IMR-90 (cell line): ENCODE data around the gene ZNF329.

ENCODE experiments used
- BHLHE40 ChIP-seq: fragments of 150-350 bp; IDR thresholded peaks from 2 replicates; pipeline ENCODE4 v1.6.1; 2016; ENCODE audit warnings: mild to moderate bottlenecking, low read depth, low read length
- CEBPB ChIP-seq: IDR thresholded peaks from 2 replicates; pipeline ENCODE4 v1.6.1; 2012; ENCODE audit warnings: low read depth, low read length, improper control_type of control experiment
- MAZ ChIP-seq: IDR thresholded peaks from 2 replicates; pipeline ENCODE4 v1.6.1; 2012; ENCODE audit warnings: low read depth, mild to moderate bottlenecking, low read length, improper control_type of control experiment, moderate library complexity, borderline replicate concordance
- MXI1 ChIP-seq: IDR thresholded peaks from 2 replicates; pipeline ENCODE4 v1.6.1; 2012; ENCODE audit warnings: low read depth, mild to moderate bottlenecking, low read length, moderate library complexity, borderline replicate concordance
- NFE2L2 ChIP-seq: fragments of 150-350 bp; IDR thresholded peaks from 2 replicates; pipeline ENCODE4 v1.6.1; 2016; ENCODE audit warnings: low read depth, mild to moderate bottlenecking, low read length
- POLR2A ChIP-seq: IDR thresholded peaks from 2 replicates; pipeline ENCODE4 v1.6.1; 2012; ENCODE audit warnings: mild to moderate bottlenecking, low read depth, low read length
- RAD21 ChIP-seq: IDR thresholded peaks from 2 replicates; pipeline ENCODE4 v1.6.1; 2012; ENCODE audit warnings: low read length, improper control_type of control experiment
- TF ChIP-seq, protein P1 (sequence below): conservative IDR thresholded peaks from 2 replicates; pipeline ENCODE4 v1.5.1; 2012; ENCODE audit warnings: mild to moderate bottlenecking, low read depth, low read length, improper control_type of control experiment
- TF ChIP-seq, protein P2 (sequence below): fragments of 150-350 bp; IDR thresholded peaks from 2 replicates; pipeline ENCODE4 v1.6.1; 2016; ENCODE audit warnings: low read depth, mild to moderate bottlenecking, low read length, moderate library complexity, borderline replicate concordance
- TF ChIP-seq, protein P3 (sequence below): fragments of 150-350 bp; IDR thresholded peaks from 2 replicates; pipeline ENCODE4 v1.6.1; 2017; ENCODE audit warnings: mild to moderate bottlenecking, antibody characterized with exemption, low read length, low read depth

DNA sequence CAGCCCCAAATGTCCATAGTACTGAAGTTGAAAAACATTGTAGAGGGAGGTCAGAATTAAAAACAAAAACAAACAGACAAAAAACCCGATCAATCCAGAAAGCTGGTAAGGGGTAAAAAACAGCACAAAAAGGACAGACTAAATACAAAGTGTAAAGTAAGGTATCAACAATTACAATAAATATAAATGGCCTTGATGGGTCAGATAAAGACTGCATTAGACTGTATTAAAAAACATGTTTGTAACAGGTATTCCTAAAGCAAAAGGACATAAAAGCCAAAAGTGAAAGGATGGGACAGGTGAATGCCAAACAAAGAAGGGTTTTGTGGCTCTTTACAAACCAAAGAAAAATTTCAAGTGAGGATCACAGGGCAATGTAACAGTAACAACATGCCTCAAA is 16.3 kb downstream of the ZNF329 start:
- TF ChIP-seq, protein P1, sequence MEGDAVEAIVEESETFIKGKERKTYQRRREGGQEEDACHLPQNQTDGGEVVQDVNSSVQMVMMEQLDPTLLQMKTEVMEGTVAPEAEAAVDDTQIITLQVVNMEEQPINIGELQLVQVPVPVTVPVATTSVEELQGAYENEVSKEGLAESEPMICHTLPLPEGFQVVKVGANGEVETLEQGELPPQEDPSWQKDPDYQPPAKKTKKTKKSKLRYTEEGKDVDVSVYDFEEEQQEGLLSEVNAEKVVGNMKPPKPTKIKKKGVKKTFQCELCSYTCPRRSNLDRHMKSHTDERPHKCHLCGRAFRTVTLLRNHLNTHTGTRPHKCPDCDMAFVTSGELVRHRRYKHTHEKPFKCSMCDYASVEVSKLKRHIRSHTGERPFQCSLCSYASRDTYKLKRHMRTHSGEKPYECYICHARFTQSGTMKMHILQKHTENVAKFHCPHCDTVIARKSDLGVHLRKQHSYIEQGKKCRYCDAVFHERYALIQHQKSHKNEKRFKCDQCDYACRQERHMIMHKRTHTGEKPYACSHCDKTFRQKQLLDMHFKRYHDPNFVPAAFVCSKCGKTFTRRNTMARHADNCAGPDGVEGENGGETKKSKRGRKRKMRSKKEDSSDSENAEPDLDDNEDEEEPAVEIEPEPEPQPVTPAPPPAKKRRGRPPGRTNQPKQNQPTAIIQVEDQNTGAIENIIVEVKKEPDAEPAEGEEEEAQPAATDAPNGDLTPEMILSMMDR, result no peak
- TF ChIP-seq MXI1 (no peak), MAZ (no peak), CEBPB (no peak), POLR2A (no peak), RAD21 (no peak), BHLHE40 (no peak), NFE2L2 (no peak)
- TF ChIP-seq, protein P2, sequence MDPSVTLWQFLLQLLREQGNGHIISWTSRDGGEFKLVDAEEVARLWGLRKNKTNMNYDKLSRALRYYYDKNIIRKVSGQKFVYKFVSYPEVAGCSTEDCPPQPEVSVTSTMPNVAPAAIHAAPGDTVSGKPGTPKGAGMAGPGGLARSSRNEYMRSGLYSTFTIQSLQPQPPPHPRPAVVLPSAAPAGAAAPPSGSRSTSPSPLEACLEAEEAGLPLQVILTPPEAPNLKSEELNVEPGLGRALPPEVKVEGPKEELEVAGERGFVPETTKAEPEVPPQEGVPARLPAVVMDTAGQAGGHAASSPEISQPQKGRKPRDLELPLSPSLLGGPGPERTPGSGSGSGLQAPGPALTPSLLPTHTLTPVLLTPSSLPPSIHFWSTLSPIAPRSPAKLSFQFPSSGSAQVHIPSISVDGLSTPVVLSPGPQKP, result no peak
- TF ChIP-seq, protein P3, sequence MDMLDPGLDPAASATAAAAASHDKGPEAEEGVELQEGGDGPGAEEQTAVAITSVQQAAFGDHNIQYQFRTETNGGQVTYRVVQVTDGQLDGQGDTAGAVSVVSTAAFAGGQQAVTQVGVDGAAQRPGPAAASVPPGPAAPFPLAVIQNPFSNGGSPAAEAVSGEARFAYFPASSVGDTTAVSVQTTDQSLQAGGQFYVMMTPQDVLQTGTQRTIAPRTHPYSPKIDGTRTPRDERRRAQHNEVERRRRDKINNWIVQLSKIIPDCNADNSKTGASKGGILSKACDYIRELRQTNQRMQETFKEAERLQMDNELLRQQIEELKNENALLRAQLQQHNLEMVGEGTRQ, result no peak
